Activated CD8-positive, alpha-beta memory T cell treated with anti-CD3 and anti-CD28 coated beads, Interleukin-2, amount 50 U/mL, for 24 hours (primary cell): Measurements from ENCODE around the gene CYP2R1.

Experiments used
- DNase-seq: peaks from one replicate; pipeline ENCODE4 v3.0.0-alpha.2; 2020; ENCODE audit errors: extremely low read depth

Gene CYP2R1

GRCh38 chr11:14892036-14892556 lies at the start of gene CYP2R1:
Gene CYP2R1 (minus strand): TSS chr11:14892231. CDS start chr11:14892205, 26 bp downstream.
- peak; percentile 83 for DNase-seq

- no peak for DNase-seq
Observed at GRCh38 chr11:14938936-14939335, 46.9 kb upstream of the CYP2R1 start.

- DNase-seq, result no peak
Observed at GRCh38 chr11:14934641-14935351, 42.8 kb upstream of the CYP2R1 start.

GRCh38 chr11:14932447-14932846 lies 40.4 kb upstream of the CYP2R1 start:
- DNase-seq, result no peak

GRCh38 chr11:14930369-14930768 lies 38.3 kb upstream of the CYP2R1 start:
- no peak for DNase-seq

- DNase-seq, result no peak
Observed at GRCh38 chr11:14927146-14927545, 35.1 kb upstream of the CYP2R1 start.

- no peak for DNase-seq
Observed at GRCh38 chr11:14924318-14924717, 32.3 kb upstream of the CYP2R1 start.

GRCh38 chr11:14916403-14916802 lies 24.4 kb upstream of the CYP2R1 start:
- DNase-seq, result no peak

GRCh38 chr11:14914536-14914935 lies 22.5 kb upstream of the CYP2R1 start:
- no peak for DNase-seq

- no peak for DNase-seq
Observed at GRCh38 chr11:14908214-14908880, 16.3 kb upstream of the CYP2R1 start.

- DNase-seq, result peak; percentile 60
Observed at GRCh38 chr11:14907411-14908213, 15.6 kb upstream of the CYP2R1 start.

- no peak for DNase-seq
Observed at GRCh38 chr11:14906993-14907392, 15.0 kb upstream of the CYP2R1 start.

GRCh38 chr11:14906578-14906977 lies 14.5 kb upstream of the CYP2R1 start:
- no peak for DNase-seq

GRCh38 chr11:14905104-14906033 lies 13.3 kb upstream of the CYP2R1 start:
- DNase-seq, result no peak

- DNase-seq, result peak; percentile 63
Observed at GRCh38 chr11:14904745-14905103, 12.7 kb upstream of the CYP2R1 start.

GRCh38 chr11:14902650-14903350 lies 10.8 kb upstream of the CYP2R1 start:
- DNase-seq, result no peak

GRCh38 chr11:14898906-14899305 lies 6.9 kb upstream of the CYP2R1 start:
- no peak for DNase-seq

- no peak for DNase-seq
Observed at GRCh38 chr11:14898355-14898754, 6.3 kb upstream of the CYP2R1 start.

- no peak for DNase-seq
Observed at GRCh38 chr11:14894657-14895598, 2.9 kb upstream of the CYP2R1 start.

GRCh38 chr11:14892577-14892976 lies 546 bp upstream of the CYP2R1 start:
- DNase-seq, result no peak
